B cell (primary cell): ENCODE measurements around the gene LIG4. TPM values are rescaled to one million over a fixed set of nuclear protein-coding genes. Genes with fewer than 3 reads are reported as not detected.

Experiments
- ATAC-seq: fragments of 200-7000 bp; cut with Tn5 transposase; one replicate; pipeline ENCODE4 v1.10.0; 2021; ENCODE audit warnings: low read depth, mild to moderate bottlenecking, moderate number of reproducible peaks, moderate library complexity
- CTCF ChIA-PET: fragments of 350-600 bp; sonication (Branson Sonifier 250); formaldehyde crosslinking; loops from one replicate; lab custom pipeline; 2021; ENCODE audit warnings: antibody characterized with exemption, inconsistent platforms; lab: Charles Lee
- POLR2A ChIA-PET: fragments of 350-600 bp; sonication (Branson Sonifier 250); formaldehyde crosslinking; loops from one replicate; lab custom pipeline; 2021; ENCODE audit warnings: antibody characterized with exemption; lab: Charles Lee
- DNase-seq: peaks from one replicate; pipeline ENCODE4 v3.0.0; 2013
- H2AFZ ChIP-seq: 2 replicates; pipeline ENCODE4 v1.6.1; 2012; ENCODE audit warnings: mild to moderate bottlenecking, low read depth, low read length; ENCODE audit not compliant: insufficient read depth, poor library complexity, severe bottlenecking
- H3K27ac ChIP-seq, 2 donors: 1 replicate in 1 of 2; 2 replicates in 1 of 2; pipeline ENCODE4 v1.5.1; 2012 to 2013; ENCODE audit warnings: low read length in 2 of 2, mild to moderate bottlenecking in 2 of 2, moderate library complexity in 1 of 2
- H3K27me3 ChIP-seq, 4 experiments: fragments of 200-600 bp in 1 of 4; sonication (generic) in 1 of 4; replicated peaks in 1 of 4; 1 replicate in 2 of 4; 2 replicates in 2 of 4; pipeline versions ENCODE4 v1.6.1 to v1.7.0; 2013 to 2016; ENCODE audit warnings: low read length in 3 of 4, mild to moderate bottlenecking in 2 of 4, mixed read lengths in 1 of 4, moderate library complexity in 1 of 4; ENCODE audit not compliant: insufficient read depth in 4 of 4, control insufficient read depth in 3 of 4; ENCODE audit errors: control extremely low read depth in 1 of 4
- H3K36me3 ChIP-seq, 2 experiments: replicated peaks in 1 of 2; 1 replicate in 1 of 2; 2 replicates in 1 of 2; pipeline versions ENCODE4 v1.6.1 to v1.7.1; 2013; ENCODE audit warnings: low read length in 1 of 2; ENCODE audit not compliant: insufficient read depth in 2 of 2, control insufficient read depth in 1 of 2; ENCODE audit errors: control extremely low read depth in 1 of 2, extremely low read depth in 1 of 2
- H3K4me1 ChIP-seq, 2 donors: fragments of 200-600 bp in 1 of 2; sonication (generic) in 1 of 2; 1 replicate in 1 of 2; 2 replicates in 1 of 2; pipeline versions ENCODE4 v1.5.1 to v1.6.1; 2013 to 2017; ENCODE audit warnings: low read length in 2 of 2; ENCODE audit not compliant: control insufficient read depth in 2 of 2, insufficient read depth in 2 of 2
- H3K4me2 ChIP-seq: replicated peaks from 2 replicates; pipeline ENCODE3; 2012; ENCODE audit warnings: mild to moderate bottlenecking, low read depth, low read length; ENCODE audit not compliant: poor library complexity, severe bottlenecking
- H3K4me3 ChIP-seq, 5 experiments: fragments of 200-600 bp in 1 of 5; sonication (generic) in 1 of 5; 1 replicate in 3 of 5; 2 replicates in 2 of 5; pipeline versions ENCODE4 v1.5.1 to v1.7.0; 2011 to 2016; ENCODE audit warnings: low read length in 4 of 5, mild to moderate bottlenecking in 4 of 5, low read depth in 2 of 5, control low read depth in 1 of 5, moderate library complexity in 1 of 5; ENCODE audit not compliant: insufficient read depth in 1 of 5; ENCODE audit errors: control extremely low read depth in 1 of 5, extremely low read depth in 1 of 5
- H3K79me2 ChIP-seq: fragments of 200-600 bp; sonication (generic); one replicate; pipeline ENCODE4 v1.6.0; 2016; ENCODE audit warnings: low read length; ENCODE audit not compliant: control insufficient read depth, insufficient read depth
- H3K9ac ChIP-seq: fragments of 200-600 bp; sonication (generic); 2 replicates; pipeline ENCODE4 v1.6.1; 2017; ENCODE audit warnings: mild to moderate bottlenecking, low read length, moderate library complexity
- H3K9me3 ChIP-seq, 3 donors: one replicate each; pipeline versions ENCODE4 v1.6.1 to v1.7.1; 2013; ENCODE audit warnings: low read length in 2 of 3; ENCODE audit not compliant: control insufficient read depth in 2 of 3, insufficient read depth in 1 of 3; ENCODE audit errors: control extremely low read depth in 1 of 3
- H4K20me1 ChIP-seq: 2 replicates; pipeline ENCODE4 v1.6.0; 2012; ENCODE audit warnings: mild to moderate bottlenecking, low read length; ENCODE audit not compliant: insufficient read depth, control insufficient read depth, poor library complexity, severe bottlenecking
- H3K27ac Mint-ChIP-seq: one replicate; pipeline ENCODE4 v1.8.0; 2021; ENCODE audit warnings: mixed read lengths
- H3K27me3 Mint-ChIP-seq: one replicate; pipeline ENCODE4 v1.8.0; 2021; ENCODE audit warnings: mixed read lengths
- H3K4me1 Mint-ChIP-seq: one replicate; pipeline ENCODE4 v1.8.0; 2021; ENCODE audit warnings: mixed read lengths
- H3K4me3 Mint-ChIP-seq: one replicate; pipeline ENCODE4 v1.8.0; 2021; ENCODE audit warnings: mixed read lengths
- H3K9me3 Mint-ChIP-seq: one replicate; pipeline ENCODE4 v1.8.0; 2022; ENCODE audit warnings: mixed read lengths; ENCODE audit not compliant: insufficient read depth
- CTCF ChIP-seq: fragments of 200-600 bp; IDR thresholded peaks from one replicate; pipeline ENCODE4 v1.8.0; 2022; ENCODE audit warnings: antibody characterized with exemption, mild to moderate bottlenecking
- EZH2 ChIP-seq: IDR thresholded peaks from 2 replicates; pipeline ENCODE4 v1.6.1; 2012; ENCODE audit warnings: borderline replicate concordance, low read depth, mild to moderate bottlenecking, moderate library complexity, low read length; ENCODE audit not compliant: insufficient read depth, poor library complexity, severe bottlenecking
- whole genome bisulfite sequencing: methylation state at CpG from one replicate; pipeline ENCODE4 v1.1.5; 2013; ENCODE audit warnings: missing lambda C conversion rate; ENCODE audit not compliant: insufficient coverage; 5-methylcytosine and 5-hydroxymethylcytosine counted together
- intact Hi-C: fragments of 100-400 bp; cut with micrococcal nuclease; formaldehyde crosslinking; loops from one replicate; pipeline ENCODE4 v1.10.0; 2022
- polyA plus RNA-seq: library from polyadenylated mRNA; depleted of rRNA; stranded (reverse); fragments of >200 nt; gene quantifications from 2 replicates; pipeline ENCODE4 v1.2.3, GENCODE V29; 2012
- total RNA-seq, 2 donors: library from RNA; stranded (reverse); fragments of 120-200 nt in 1 of 2; gene quantifications; 1 replicate in 1 of 2; 2 replicates in 1 of 2; pipeline versions ENCODE4 v1.2.3 to v1.2.4, GENCODE V29; 2013 to 2022

Gene LIG4
- total and polyA plus RNA-seq, 2 donors (not counting 1 experiment from before 2014, with no cell fraction given): 6.6 to 22.3 TPM

- no peak for TF ChIP-seq EZH2
- Histone ChIP-seq H3K27me3 (no peaks in the 10 kb centered on the region), H3K9me3 (no peaks in the 10 kb centered on the region), H3K4me3 (no peak overlapping the region), H2AFZ (no peak overlapping the region), H3K36me3 (peaks cover 0 to 5% of the 10 kb centered on the region in 2 experiments), H3K9ac (no peak overlapping the region), H3K4me1 (peaks cover 32 to 35% of the 10 kb centered on the region in 2 donors), H4K20me1 (peaks cover 7% of the 10 kb centered on the region), H3K4me2 (no peak overlapping the region), H3K79me2 (peaks cover 54% of the 10 kb centered on the region), H3K27ac (no peak overlapping the region)
- ChIA-PET CTCF (interaction anchor here (0.6 to 2.3 kb wide), 5 partner anchors 9 to 1647 kb away, joined by 3 to 11 read pairs (median 4); no protein-coding TSS in a partner anchor), POLR2A (no interaction called here)
- Mint-ChIP-seq H3K9me3 (no peaks in the 10 kb centered on the region), H3K27me3 (no peaks in the 10 kb centered on the region), H3K27ac (peak overlapping the region; percentile 32), H3K4me1 (peaks cover 61% of the 10 kb centered on the region), H3K4me3 (no peak overlapping the region)
- 82% methylated on average over 3 of the region's 7 CpGs for WGBS
- ATAC-seq (no peak), DNase-seq (no peak)
- intact Hi-C loops: no loop called here
Observed at GRCh38 chr13:108223687-108224503, 8.6 kb upstream of the LIG4 start.

GRCh38 chr13:108220041-108220440 is 4.7 kb upstream of the LIG4 start:
- intact Hi-C loops: no loop called here
- H3K4me1 Mint-ChIP-seq: peaks cover 60% of the 10 kb centered on the region
- POLR2A ChIA-PET: no interaction called here

More at GRCh38 chr13:108220041-108220440, 4.7 kb upstream of the LIG4 start:
- WGBS: no CpG with 5 or more reads among the region's 1 CpG
- H2AFZ ChIP-seq: no peak overlapping the region
- no peak for TF ChIP-seq EZH2
- TF ChIP-seq CTCF: no peak
- peak overlapping the region; percentile 98 for H3K9ac ChIP-seq
- H3K9me3 ChIP-seq: no peaks in the 10 kb centered on the region
- H3K27ac Mint-ChIP-seq: peak overlapping the region; percentile 56
- no peaks in the 10 kb centered on the region for H3K36me3 ChIP-seq
- H3K27ac ChIP-seq: peak overlapping the region in 1 of 2 donors; percentile 92
- H3K4me3 ChIP-seq: no peak overlapping the region
- peaks cover 68% of the 10 kb centered on the region for H3K79me2 ChIP-seq
- CTCF ChIA-PET: interaction anchor here (0.6 to 11.2 kb wide), 8 partner anchors 8 to 66 kb away, joined by 3 to 89 read pairs (median 3); no protein-coding TSS in a partner anchor
- DNase-seq (peak; percentile 54), ATAC-seq (no peak)
- peaks cover 7% of the 10 kb centered on the region for H4K20me1 ChIP-seq
- no peaks in the 10 kb centered on the region for H3K27me3 Mint-ChIP-seq
- peak overlapping the region; percentile 85 for H3K4me2 ChIP-seq
- peak overlapping the region; percentile 96 for H3K4me3 Mint-ChIP-seq
- no peaks in the 10 kb centered on the region for H3K27me3 ChIP-seq
- peaks cover 40 to 41% of the 10 kb centered on the region in 2 donors for H3K4me1 ChIP-seq
- H3K9me3 Mint-ChIP-seq: no peaks in the 10 kb centered on the region
